ENCODE measurements around the gene TUT7. TPM values are rescaled to one million over a fixed set of nuclear protein-coding genes. Genes with fewer than 3 reads are reported as not detected.

The TUT7 gene
- total and polyA plus RNA-seq, 2 experiments from 2014 or later, result 21.4 to 23.8 TPM

GRCh38 chr9:86259557-86259956, 94.7 kb downstream of the TUT7 start, which contains the start of gene C9orf153:
TSS of gene C9orf153 (minus strand) at chr9:86259657. CDS start at chr9:86229603, 30,054 bp downstream.
- Histone ChIP-seq H3F3A (replicated peaks; ENCODE audit: low read depth) (0 out of 2 replicates have a peak, but pooled peaks cover 2% of the 10 kb centered on the region), H3K27ac (ENCODE audit: low read depth) (no peak within 1 kb of the TSS), H3K4me2 (no peak within 1 kb of the TSS), H2AFZ (no peak within 1 kb of the TSS), H4K20me1 (replicated peaks; ENCODE audit: insufficient read depth) (no peaks in the 10 kb centered on the region), H3K4me3 (no peak within 1 kb of the TSS), H3K79me2 (replicated peaks; ENCODE audit: insufficient read depth) (no peaks in the 10 kb centered on the region), H3K4me1 (ENCODE audit: insufficient read depth) (no peaks in the 10 kb centered on the region), H3K27me3 (ENCODE audit: insufficient read depth) (no peaks in the 10 kb centered on the region), H3K36me3 (ENCODE audit: insufficient read depth) (no peaks in the 10 kb centered on the region; the same call in 1 of the 2 replicates), H3K9me2 (ENCODE audit: insufficient read depth) (no peaks in the 10 kb centered on the region)
- H3K9me3 Mint-ChIP-seq, result no peaks in the 10 kb centered on the region
- no peak within 1 kb of the TSS for H3K4me3 Mint-ChIP-seq
- no peak for ATAC-seq
- peaks cover 12% of the 10 kb centered on the region for H3K36me3 Mint-ChIP-seq (ENCODE audit: low read depth)
- no peaks in the 10 kb centered on the region for H3K27me3 Mint-ChIP-seq (ENCODE audit: insufficient read depth, low read depth, poor library complexity)
- no peak for TF ChIP-seq ETS1 (IDR thresholded peaks at IDR 0.05)
- no peak for DNase-seq (ENCODE audit: low spot score)
- peaks cover 2% of the 10 kb centered on the region; the same call in 1 of the 3 replicates for H3K4me1 Mint-ChIP-seq
- no peak within 1 kb of the TSS for H3K27ac Mint-ChIP-seq

GRCh38 chr9:86257391-86257790, 96.8 kb downstream of the TUT7 start:
- H3K4me3 ChIP-seq, result no peak overlapping the region
- no peaks in the 10 kb centered on the region for H3K27me3 Mint-ChIP-seq (ENCODE audit: insufficient read depth, low read depth, poor library complexity)

More at GRCh38 chr9:86257391-86257790, 96.8 kb downstream of the TUT7 start:
- Histone ChIP-seq H3K4me2 (no peak overlapping the region), H2AFZ (no peak overlapping the region), H3F3A (replicated peaks; ENCODE audit: low read depth) (0 out of 2 replicates have a peak, but pooled peaks cover 2% of the 10 kb centered on the region), H3K79me2 (replicated peaks; ENCODE audit: insufficient read depth) (no peaks in the 10 kb centered on the region), H3K4me1 (ENCODE audit: insufficient read depth) (no peaks in the 10 kb centered on the region), H3K27me3 (ENCODE audit: insufficient read depth) (no peaks in the 10 kb centered on the region), H3K36me3 (ENCODE audit: insufficient read depth) (peaks cover 4% of the 10 kb centered on the region; the same call in 1 of the 2 replicates), H3K27ac (ENCODE audit: low read depth) (no peak overlapping the region), H4K20me1 (replicated peaks; ENCODE audit: insufficient read depth) (no peaks in the 10 kb centered on the region), H3K9me2 (ENCODE audit: insufficient read depth) (no peaks in the 10 kb centered on the region)
- Mint-ChIP-seq H3K27ac (no peak overlapping the region), H3K36me3 (ENCODE audit: low read depth) (peaks cover 9% of the 10 kb centered on the region; the same call in 2 of the 3 replicates), H3K4me3 (no peak overlapping the region), H3K4me1 (no peaks in the 10 kb centered on the region), H3K9me3 (peaks cover 18% of the 10 kb centered on the region; the same call in 2 of the 3 replicates)
- TF ChIP-seq ZNF331 (CRISPR knock-in tag; IDR thresholded peaks at IDR 0.05; ENCODE audit: low read depth) (no peak), ZNF114 (CRISPR knock-in tag; IDR thresholded peaks at IDR 0.05) (no peak), ETS1 (IDR thresholded peaks at IDR 0.05) (no peak), CTCF (conservative IDR thresholded peaks at IDR 0.05; ENCODE audit: low read depth in 2 of 2) (no peak), EZH2 (IDR thresholded peaks at IDR 0.05; ENCODE audit: low read depth, unreplicated experiment) (no peak), STAT1 (IDR thresholded peaks at IDR 0.05; ENCODE audit: unreplicated experiment) (no peak), REST (IDR thresholded peaks at IDR 0.05; ENCODE audit: unreplicated experiment) (no peak), NANOG (IDR thresholded peaks at IDR 0.05; ENCODE audit: borderline replicate concordance) (no peak), JUNB (IDR thresholded peaks at IDR 0.05; ENCODE audit: unreplicated experiment) (no peak), EZH2phosphoT487 (IDR thresholded peaks at IDR 0.05; ENCODE audit: unreplicated experiment) (no peak)
- no peak for DNase-seq (ENCODE audit: low spot score)
- ATAC-seq, result no peak

Measured in GM23338 (cell line).